OCI-LY7 (cell line): ENCODE measurements around the gene SGMS1. TPM values are rescaled to one million over a fixed set of nuclear protein-coding genes. Genes with fewer than 3 reads are reported as not detected.

Source experiments
- BruUV-seq: library from RNA; stranded (reverse); fragments of 400-500 nt; replicated peaks from 2 replicates; lab custom pipeline; 2021; lab: Mats Ljungman, UMichigan
- CTCF ChIA-PET: fragments of 300-600 bp; sonication (Branson Sonifier 250); formaldehyde crosslinking; loops from one replicate; lab custom pipeline; 2022; ENCODE audit warnings: antibody characterized with exemption; ENCODE audit not compliant: unreplicated experiment; lab: Charles Lee
- POLR2A ChIA-PET: fragments of 300-600 bp; sonication (Branson Sonifier 250); formaldehyde crosslinking; loops from one replicate; lab custom pipeline; 2022; ENCODE audit warnings: antibody characterized with exemption; lab: Charles Lee
- DNase-seq: peaks from one replicate; pipeline ENCODE4 v3.0.0-alpha.2; 2015; ENCODE audit warnings: low spot score
- H2AFZ ChIP-seq: fragments of 200-600 bp; sonication (generic), shearing (Covaris generic); 2 replicates; pipeline ENCODE4 v1.6.1; 2014; ENCODE audit warnings: mild to moderate bottlenecking, antibody characterized with exemption, low read length, moderate library complexity
- H3K27ac ChIP-seq: fragments of 200-600 bp; sonication (generic); 2 replicates; pipeline ENCODE4 v1.5.1; 2014; ENCODE audit warnings: mixed run types, low read depth, mild to moderate bottlenecking, moderate library complexity, low read length, inconsistent platforms; ENCODE audit not compliant: poor library complexity, severe bottlenecking
- H3K36me3 ChIP-seq: fragments of 200-600 bp; sonication (generic); 2 replicates; pipeline ENCODE4 v1.6.1; 2014; ENCODE audit warnings: mild to moderate bottlenecking, antibody characterized with exemption, low read length, moderate library complexity, mixed read lengths; ENCODE audit not compliant: insufficient read depth
- H3K4me1 ChIP-seq: fragments of 200-600 bp; sonication (generic); 2 replicates; pipeline ENCODE4 v1.5.1; 2014; ENCODE audit warnings: mild to moderate bottlenecking, low read length; ENCODE audit not compliant: insufficient read depth, poor library complexity, severe bottlenecking
- H3K4me2 ChIP-seq: fragments of 200-600 bp; sonication (generic); 2 replicates; pipeline ENCODE4 v1.6.1; 2014; ENCODE audit warnings: mild to moderate bottlenecking, low read length
- H3K4me3 ChIP-seq: fragments of 200-600 bp; sonication (generic); 2 replicates; pipeline ENCODE4 v1.5.1; 2014; ENCODE audit warnings: mild to moderate bottlenecking, low read depth, low read length; ENCODE audit not compliant: poor library complexity, severe bottlenecking
- H3K79me2 ChIP-seq: fragments of 200-600 bp; sonication (generic); 2 replicates; pipeline ENCODE4 v1.6.1; 2016; ENCODE audit warnings: low read depth, mild to moderate bottlenecking, low read length, moderate library complexity, mixed read lengths; ENCODE audit not compliant: insufficient read depth
- H3K9me2 ChIP-seq: fragments of 200-600 bp; sonication (generic); 2 replicates; pipeline ENCODE4 v1.6.1; 2016; ENCODE audit warnings: mild to moderate bottlenecking, low read length, mixed read lengths; ENCODE audit not compliant: insufficient read depth
- H3K9me3 ChIP-seq: fragments of 200-600 bp; sonication (generic); 2 replicates; pipeline ENCODE4 v1.6.1; 2014; ENCODE audit warnings: mild to moderate bottlenecking, mixed run types, low read length, mixed read lengths
- H4K20me1 ChIP-seq: fragments of 200-600 bp; sonication (generic); 2 replicates; pipeline ENCODE4 v1.6.1; 2014; ENCODE audit warnings: mild to moderate bottlenecking, antibody characterized with exemption, low read length, moderate library complexity, mixed read lengths; ENCODE audit not compliant: insufficient read depth
- EZH2phosphoT487 ChIP-seq: fragments of 200-600 bp; sonication (generic); IDR thresholded peaks from 2 replicates; pipeline ENCODE4 v1.6.1; 2018; ENCODE audit warnings: low read depth, borderline replicate concordance, mild to moderate bottlenecking, mixed run types, antibody characterized with exemption, low read length, moderate library complexity, mixed read lengths
- intact Hi-C: fragments of 100-400 bp; cut with micrococcal nuclease; formaldehyde crosslinking; loops from one replicate; pipeline ENCODE4 v1.10.0; 2022; ENCODE audit not compliant: unreplicated experiment
- total RNA-seq, 2 experiments: library from RNA; depleted of rRNA in 1 of 2; stranded (reverse); fragments of >200 nt in 1 of 2; shearing (Covaris generic) in 1 of 2; gene quantifications; 2 replicates each; pipeline ENCODE4 v1.2.3, GENCODE V29; 2014 to 2022
- TF ChIP-seq, protein P1 (sequence below): fragments of 200-600 bp; sonication (generic); conservative IDR thresholded peaks from 2 replicates; pipeline ENCODE4 v1.5.1; 2014; ENCODE audit warnings: mild to moderate bottlenecking, antibody characterized with exemption, low read length, moderate library complexity, mixed read lengths

SGMS1 gene
- total RNA-seq, 2 experiments from 2014 or later = 45.4 to 57.5 TPM

DNA sequence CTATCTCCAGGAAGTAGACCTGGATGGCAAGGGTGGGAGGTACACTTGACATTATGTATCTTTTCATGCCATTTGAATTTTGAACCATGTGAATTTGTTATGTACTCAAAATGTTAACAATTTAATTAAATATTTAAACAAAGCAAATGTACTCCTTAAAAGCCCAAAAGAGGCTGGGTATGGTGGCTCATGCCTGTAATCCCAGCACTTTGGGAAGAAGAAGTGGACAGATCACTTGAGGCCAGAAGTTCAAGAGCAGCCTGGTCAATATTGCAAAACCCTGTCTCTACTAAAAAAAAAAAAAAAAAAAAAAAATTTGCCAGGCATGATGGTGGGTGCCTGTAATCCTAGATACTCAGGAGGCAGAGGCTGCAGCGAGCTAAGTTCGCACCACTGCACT, 235.6 kb downstream of the SGMS1 start:
- no TSS peak for BruUV-seq
- CTCF ChIA-PET = no interaction called here

DNA sequence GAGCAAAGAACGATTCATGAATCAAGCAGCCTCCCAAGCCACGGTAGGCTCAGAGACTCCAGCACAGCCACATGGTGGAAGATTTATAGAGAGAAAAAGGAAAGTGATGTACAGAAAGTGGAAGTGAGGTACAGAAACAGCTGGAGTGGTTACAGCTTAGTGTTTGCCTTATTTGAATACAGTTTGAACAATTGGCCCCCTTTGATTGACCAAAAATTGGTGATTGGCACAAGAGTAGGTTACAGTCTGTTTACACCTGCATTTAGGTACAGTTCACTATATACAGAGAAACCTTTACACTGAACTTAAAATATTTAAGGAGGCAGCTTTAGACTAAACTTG, 236.1 kb downstream of the SGMS1 start:
- Histone ChIP-seq H3K9me3 (no peaks in the 10 kb centered on the region), H3K79me2 (0 out of 2 replicates have a peak, but pooled peaks cover 9% of the 10 kb centered on the region), H3K27ac (no peak overlapping the region), H3K4me1 (peaks cover 20% of the 10 kb centered on the region), H3K9me2 (no peaks in the 10 kb centered on the region), H3K36me3 (no peaks in the 10 kb centered on the region), H2AFZ (no peak overlapping the region), H4K20me1 (no peaks in the 10 kb centered on the region), H3K4me3 (no peak overlapping the region), H3K4me2 (peak overlapping the region; percentile 33)
- peak; percentile 18 for DNase-seq
- intact Hi-C loops = no loop called here
- ChIA-PET CTCF (no interaction called here), POLR2A (interaction anchor here (0.5 to 3.5 kb wide), 9 partner anchors 10 to 83 kb away, joined by 3 to 13 read pairs (median 8); no protein-coding TSS in a partner anchor)
- no TSS peak for BruUV-seq
- TF ChIP-seq EZH2phosphoT487 = no peak
- TF ChIP-seq, protein P1, sequence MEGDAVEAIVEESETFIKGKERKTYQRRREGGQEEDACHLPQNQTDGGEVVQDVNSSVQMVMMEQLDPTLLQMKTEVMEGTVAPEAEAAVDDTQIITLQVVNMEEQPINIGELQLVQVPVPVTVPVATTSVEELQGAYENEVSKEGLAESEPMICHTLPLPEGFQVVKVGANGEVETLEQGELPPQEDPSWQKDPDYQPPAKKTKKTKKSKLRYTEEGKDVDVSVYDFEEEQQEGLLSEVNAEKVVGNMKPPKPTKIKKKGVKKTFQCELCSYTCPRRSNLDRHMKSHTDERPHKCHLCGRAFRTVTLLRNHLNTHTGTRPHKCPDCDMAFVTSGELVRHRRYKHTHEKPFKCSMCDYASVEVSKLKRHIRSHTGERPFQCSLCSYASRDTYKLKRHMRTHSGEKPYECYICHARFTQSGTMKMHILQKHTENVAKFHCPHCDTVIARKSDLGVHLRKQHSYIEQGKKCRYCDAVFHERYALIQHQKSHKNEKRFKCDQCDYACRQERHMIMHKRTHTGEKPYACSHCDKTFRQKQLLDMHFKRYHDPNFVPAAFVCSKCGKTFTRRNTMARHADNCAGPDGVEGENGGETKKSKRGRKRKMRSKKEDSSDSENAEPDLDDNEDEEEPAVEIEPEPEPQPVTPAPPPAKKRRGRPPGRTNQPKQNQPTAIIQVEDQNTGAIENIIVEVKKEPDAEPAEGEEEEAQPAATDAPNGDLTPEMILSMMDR = no peak

More for the DNA sequence above, 235.6 kb downstream of the SGMS1 start:
- H3K9me3 ChIP-seq = no peaks in the 10 kb centered on the region
- H3K9me2 ChIP-seq = no peaks in the 10 kb centered on the region
- no peak overlapping the region for H3K4me3 ChIP-seq
- peak overlapping the region; percentile 33 for H3K4me2 ChIP-seq
- intact Hi-C loops = no loop called here
- H2AFZ ChIP-seq = no peak overlapping the region
- no peaks in the 10 kb centered on the region for H4K20me1 ChIP-seq
- no peak overlapping the region for H3K27ac ChIP-seq
- H3K4me1 ChIP-seq = peaks cover 20% of the 10 kb centered on the region
- POLR2A ChIA-PET = interaction anchor here (0.5 to 3.5 kb wide), 7 partner anchors 10 to 82 kb away, joined by 3 to 13 read pairs (median 8); no protein-coding TSS in a partner anchor
- DNase-seq = no peak
- 0 out of 2 replicates have a peak, but pooled peaks cover 7% of the 10 kb centered on the region for H3K79me2 ChIP-seq
- no peaks in the 10 kb centered on the region for H3K36me3 ChIP-seq
- TF ChIP-seq EZH2phosphoT487 = no peak
- TF ChIP-seq, protein P1 = no peak

DNA sequence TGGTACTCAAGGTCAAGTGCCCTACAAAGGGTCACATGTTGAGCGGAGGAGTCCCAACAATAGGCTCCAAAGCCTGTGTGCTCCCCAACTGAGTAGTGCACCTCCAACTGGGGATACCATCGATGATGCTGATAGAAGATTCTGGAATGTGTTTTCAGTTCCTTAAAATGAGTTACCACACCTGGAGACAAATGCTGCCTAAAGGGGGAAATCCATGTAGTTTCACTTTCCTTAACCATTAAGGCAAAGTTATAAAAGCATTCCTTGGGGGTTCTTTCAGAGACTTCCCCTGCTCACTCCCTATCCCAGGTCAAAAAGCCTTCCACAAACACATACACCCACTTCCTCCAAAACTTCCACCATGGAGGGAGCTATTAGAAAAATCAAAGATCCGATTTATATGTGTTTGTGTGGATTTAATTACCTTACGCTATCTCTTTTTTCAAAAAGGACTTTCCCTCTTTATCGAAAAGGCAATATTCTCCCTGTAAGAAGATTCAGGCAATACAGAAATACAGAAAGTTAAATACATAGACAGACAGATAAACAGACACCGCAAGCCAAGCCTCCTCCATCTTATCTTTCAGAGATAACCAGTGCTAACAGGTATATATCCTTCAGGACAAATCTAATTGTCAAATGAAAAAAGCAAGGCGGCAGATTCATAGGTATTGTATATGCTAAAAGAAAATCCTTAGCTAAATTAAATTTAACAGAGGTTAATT, 236.6 kb downstream of the SGMS1 start:
- Histone ChIP-seq H2AFZ (no peak overlapping the region), H3K4me2 (peak overlapping the region; percentile 33), H3K36me3 (no peaks in the 10 kb centered on the region), H3K79me2 (0 out of 2 replicates have a peak, but pooled peaks cover 9% of the 10 kb centered on the region), H3K9me3 (no peaks in the 10 kb centered on the region), H3K9me2 (no peaks in the 10 kb centered on the region), H4K20me1 (no peaks in the 10 kb centered on the region), H3K4me1 (peaks cover 20% of the 10 kb centered on the region), H3K27ac (no peak overlapping the region), H3K4me3 (no peak overlapping the region)
- BruUV-seq = no TSS peak
- TF ChIP-seq EZH2phosphoT487 = no peak
- TF ChIP-seq, protein P1 = no peak
- POLR2A ChIA-PET = interaction anchor here (0.5 to 3.5 kb wide), 9 partner anchors 11 to 83 kb away, joined by 3 to 13 read pairs (median 8); no protein-coding TSS in a partner anchor
- CTCF ChIA-PET = no interaction called here
- peak; percentile 10 for DNase-seq
- intact Hi-C loops = no loop called here
